HepG2 (cell line): ENCODE data around the gene LRRC25. TPM values are rescaled to one million over a fixed set of nuclear protein-coding genes. Genes with fewer than 3 reads are reported as not detected.
A peak's percentile ranks its signal among the peaks of the same experiment; 100 is the strongest.

Source experiments
- BCL6 ChIP-seq: IDR thresholded peaks from 2 replicates; pipeline ENCODE4 v1.6.1; 2016; ENCODE audit warnings: missing genetic modification reagents, missing compliant biosample characterization
- BRD4 ChIP-seq: sonication (generic); formaldehyde crosslinking; IDR thresholded peaks from 2 replicates; pipeline ENCODE4 v1.4.0; 2020; ENCODE audit warnings: missing genetic modification reagents
- ELF1 ChIP-seq: sonication (generic); formaldehyde crosslinking; IDR thresholded peaks from 2 replicates; pipeline ENCODE4 v1.4.0; 2020; ENCODE audit warnings: missing genetic modification reagents
- HIC2 ChIP-seq: sonication (generic); formaldehyde crosslinking; IDR thresholded peaks from 2 replicates; pipeline ENCODE4 v1.9.0; 2022; ENCODE audit warnings: low read depth, missing genetic modification reagents
- JDP2 ChIP-seq: sonication (generic); formaldehyde crosslinking; IDR thresholded peaks from 2 replicates; pipeline ENCODE4 v1.8.1; 2022; ENCODE audit warnings: missing genetic modification reagents, borderline replicate concordance
- POLR2G ChIP-seq: fragments of 200-400 bp; formaldehyde crosslinking; IDR thresholded peaks from 2 replicates; pipeline ENCODE4 v1.6.1; 2018; ENCODE audit warnings: mild to moderate bottlenecking, low read depth, low read length, moderate library complexity
- RXRA ChIP-seq: sonication (generic); formaldehyde crosslinking; IDR thresholded peaks from 2 replicates; pipeline ENCODE4 v1.5.1; 2020; ENCODE audit warnings: missing genetic modification reagents
- SMAD1 ChIP-seq: sonication (generic); formaldehyde crosslinking; IDR thresholded peaks from 2 replicates; pipeline ENCODE4 v1.4.0; 2020; ENCODE audit warnings: missing genetic modification reagents, low read depth, mild to moderate bottlenecking, borderline replicate concordance
- TBX2 ChIP-seq: sonication (generic); formaldehyde crosslinking; IDR thresholded peaks from 2 replicates; pipeline ENCODE4 v1.5.0; 2020; ENCODE audit warnings: missing genetic modification reagents, mild to moderate bottlenecking, borderline replicate concordance
- TERF1 ChIP-seq: sonication (generic); formaldehyde crosslinking; IDR thresholded peaks from 2 replicates; pipeline ENCODE4 v1.8.0; 2022; ENCODE audit warnings: mild to moderate bottlenecking, missing genetic modification reagents, moderate library complexity
- ZFX ChIP-seq: sonication (generic); formaldehyde crosslinking; IDR thresholded peaks from 2 replicates; pipeline ENCODE4 v1.4.0; 2020; ENCODE audit warnings: mild to moderate bottlenecking, low read depth, missing genetic modification reagents, moderate library complexity
- ZFY ChIP-seq: sonication (generic); formaldehyde crosslinking; IDR thresholded peaks from 2 replicates; pipeline ENCODE4 v1.4.0; 2020; ENCODE audit warnings: missing genetic modification reagents
- ZNF253 ChIP-seq: sonication (generic); formaldehyde crosslinking; IDR thresholded peaks from 2 replicates; pipeline ENCODE4 v1.8.0; 2022; ENCODE audit warnings: mild to moderate bottlenecking, missing genetic modification reagents, borderline replicate concordance
- ZNF367 ChIP-seq: sonication (generic); formaldehyde crosslinking; IDR thresholded peaks from 2 replicates; pipeline ENCODE4 v1.4.0; 2020; ENCODE audit warnings: missing genetic modification reagents, borderline replicate concordance
- ZNF577 ChIP-seq: sonication (generic); formaldehyde crosslinking; IDR thresholded peaks from 2 replicates; pipeline ENCODE4 v1.4.0; 2020; ENCODE audit warnings: mild to moderate bottlenecking, low read depth, missing genetic modification reagents, borderline replicate concordance
- ZNF670 ChIP-seq: sonication (generic); formaldehyde crosslinking; IDR thresholded peaks from 2 replicates; pipeline ENCODE4 v1.8.0; 2022; ENCODE audit warnings: mild to moderate bottlenecking, missing genetic modification reagents, borderline replicate concordance
- ZNF792 ChIP-seq: IDR thresholded peaks from 2 replicates; pipeline ENCODE4 v1.6.1; 2016
- ZNF883 ChIP-seq: sonication (generic); formaldehyde crosslinking; IDR thresholded peaks from 2 replicates; pipeline ENCODE4 v1.5.1; 2020; ENCODE audit warnings: mild to moderate bottlenecking, missing genetic modification reagents; ENCODE audit errors: not compliant biosample characterization
- polyA plus RNA-seq, 8 experiments: library from polyadenylated mRNA; depleted of rRNA in 3 of 8; stranded (reverse) in 7 of 8; unstranded in 1 of 8; fragments of >200 nt; fragmentation: Illumina TruSeq in 4 of 8; extraction: Trizol in 4 of 8; gene quantifications; 2 replicates each; pipeline versions ENCODE4 v1.2.1 to v1.2.3, GENCODE V29; 2011 to 2016; ENCODE audit warnings: low read depth in 4 of 8, missing spikeins in 1 of 8, mixed read lengths in 1 of 8; ENCODE audit not compliant: insufficient read depth in 1 of 8
- total RNA-seq, 5 experiments: library from RNA; depleted of rRNA; stranded (reverse); fragments of >200 nt; fragmentation: Illumina TruSeq; extraction: Trizol; gene quantifications; 2 replicates each; pipeline ENCODE4 v1.2.3, GENCODE V29; 2016; ENCODE audit warnings: low read depth in 1 of 5
- TF ChIP-seq, protein P1 (sequence below): IDR thresholded peaks from 2 replicates; pipeline ENCODE4 v1.6.1; 2016
- TF ChIP-seq, protein P2 (sequence below): sonication (generic); formaldehyde crosslinking; IDR thresholded peaks from 2 replicates; pipeline ENCODE4 v1.4.0; 2020; ENCODE audit warnings: missing genetic modification reagents
- TF ChIP-seq, protein P3 (sequence below): sonication (generic); formaldehyde crosslinking; IDR thresholded peaks from 2 replicates; pipeline ENCODE4 v1.8.0; 2022; ENCODE audit warnings: mild to moderate bottlenecking, missing genetic modification reagents; ENCODE audit not compliant: insufficient replicate concordance

LRRC25 gene
- total and polyA plus RNA-seq, 2 of the 13 experiments (the other 11 are each of a cell fraction or from before 2014, with no cell fraction given), result 0.13 to 0.53 TPM

GRCh38 chr19:18362934-18363542 is 34.4 kb downstream of the LRRC25 start (continued):
- TF ChIP-seq, protein P1, sequence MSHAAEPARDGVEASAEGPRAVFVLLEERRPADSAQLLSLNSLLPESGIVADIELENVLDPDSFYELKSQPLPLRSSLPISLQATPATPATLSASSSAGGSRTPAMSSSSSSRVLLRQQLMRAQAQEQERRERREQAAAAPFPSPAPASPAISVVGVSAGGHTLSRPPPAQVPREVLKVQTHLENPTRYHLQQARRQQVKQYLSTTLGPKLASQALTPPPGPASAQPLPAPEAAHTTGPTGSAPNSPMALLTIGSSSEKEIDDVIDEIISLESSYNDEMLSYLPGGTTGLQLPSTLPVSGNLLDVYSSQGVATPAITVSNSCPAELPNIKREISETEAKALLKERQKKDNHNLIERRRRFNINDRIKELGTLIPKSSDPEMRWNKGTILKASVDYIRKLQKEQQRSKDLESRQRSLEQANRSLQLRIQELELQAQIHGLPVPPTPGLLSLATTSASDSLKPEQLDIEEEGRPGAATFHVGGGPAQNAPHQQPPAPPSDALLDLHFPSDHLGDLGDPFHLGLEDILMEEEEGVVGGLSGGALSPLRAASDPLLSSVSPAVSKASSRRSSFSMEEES (CRISPR knock-in tag), result peak; percentile 79
- no peak for TF ChIP-seq ZNF367 (CRISPR knock-in tag)
- no peak for TF ChIP-seq TERF1
- TF ChIP-seq ZNF253 (CRISPR knock-in tag), result no peak
- peak; percentile 35; the same call in 1 of the 2 replicates for TF ChIP-seq POLR2G
- TF ChIP-seq ZNF792 (CRISPR knock-in tag), result no peak
- peak; percentile 54; the same call in 1 of the 2 replicates for TF ChIP-seq RXRA (CRISPR knock-in tag)
- peak; percentile 58 for TF ChIP-seq TBX2
- no peak for TF ChIP-seq ZNF670 (CRISPR knock-in tag)
- TF ChIP-seq HIC2 (CRISPR knock-in tag), result peak; percentile 63
- TF ChIP-seq JDP2 (CRISPR knock-in tag), result no peak
- TF ChIP-seq BRD4, result 0 out of 2 replicates have a peak, but pooled peaks have one; percentile 28
- TF ChIP-seq ZNF883 (CRISPR knock-in tag), result no peak
- no peak for TF ChIP-seq ZNF577 (CRISPR knock-in tag)
- no peak for TF ChIP-seq ZFX
- TF ChIP-seq, protein P2, sequence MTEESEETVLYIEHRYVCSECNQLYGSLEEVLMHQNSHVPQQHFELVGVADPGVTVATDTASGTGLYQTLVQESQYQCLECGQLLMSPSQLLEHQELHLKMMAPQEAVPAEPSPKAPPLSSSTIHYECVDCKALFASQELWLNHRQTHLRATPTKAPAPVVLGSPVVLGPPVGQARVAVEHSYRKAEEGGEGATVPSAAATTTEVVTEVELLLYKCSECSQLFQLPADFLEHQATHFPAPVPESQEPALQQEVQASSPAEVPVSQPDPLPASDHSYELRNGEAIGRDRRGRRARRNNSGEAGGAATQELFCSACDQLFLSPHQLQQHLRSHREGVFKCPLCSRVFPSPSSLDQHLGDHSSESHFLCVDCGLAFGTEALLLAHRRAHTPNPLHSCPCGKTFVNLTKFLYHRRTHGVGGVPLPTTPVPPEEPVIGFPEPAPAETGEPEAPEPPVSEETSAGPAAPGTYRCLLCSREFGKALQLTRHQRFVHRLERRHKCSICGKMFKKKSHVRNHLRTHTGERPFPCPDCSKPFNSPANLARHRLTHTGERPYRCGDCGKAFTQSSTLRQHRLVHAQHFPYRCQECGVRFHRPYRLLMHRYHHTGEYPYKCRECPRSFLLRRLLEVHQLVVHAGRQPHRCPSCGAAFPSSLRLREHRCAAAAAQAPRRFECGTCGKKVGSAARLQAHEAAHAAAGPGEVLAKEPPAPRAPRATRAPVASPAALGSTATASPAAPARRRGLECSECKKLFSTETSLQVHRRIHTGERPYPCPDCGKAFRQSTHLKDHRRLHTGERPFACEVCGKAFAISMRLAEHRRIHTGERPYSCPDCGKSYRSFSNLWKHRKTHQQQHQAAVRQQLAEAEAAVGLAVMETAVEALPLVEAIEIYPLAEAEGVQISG (CRISPR knock-in tag), result peak; percentile 28; the same call in 1 of the 2 replicates
- TF ChIP-seq ELF1 (CRISPR knock-in tag), result no peak
- TF ChIP-seq SMAD1 (CRISPR knock-in tag), result 0 out of 2 replicates have a peak, but pooled peaks have one; percentile 28
- TF ChIP-seq, protein P3, sequence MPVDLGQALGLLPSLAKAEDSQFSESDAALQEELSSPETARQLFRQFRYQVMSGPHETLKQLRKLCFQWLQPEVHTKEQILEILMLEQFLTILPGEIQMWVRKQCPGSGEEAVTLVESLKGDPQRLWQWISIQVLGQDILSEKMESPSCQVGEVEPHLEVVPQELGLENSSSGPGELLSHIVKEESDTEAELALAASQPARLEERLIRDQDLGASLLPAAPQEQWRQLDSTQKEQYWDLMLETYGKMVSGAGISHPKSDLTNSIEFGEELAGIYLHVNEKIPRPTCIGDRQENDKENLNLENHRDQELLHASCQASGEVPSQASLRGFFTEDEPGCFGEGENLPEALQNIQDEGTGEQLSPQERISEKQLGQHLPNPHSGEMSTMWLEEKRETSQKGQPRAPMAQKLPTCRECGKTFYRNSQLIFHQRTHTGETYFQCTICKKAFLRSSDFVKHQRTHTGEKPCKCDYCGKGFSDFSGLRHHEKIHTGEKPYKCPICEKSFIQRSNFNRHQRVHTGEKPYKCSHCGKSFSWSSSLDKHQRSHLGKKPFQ (CRISPR knock-in tag), result no peak
- TF ChIP-seq BCL6, result 0 out of 2 replicates have a peak, but pooled peaks have one; percentile 15
- TF ChIP-seq ZFY (CRISPR knock-in tag), result peak; percentile 31; the same call in 1 of the 2 replicates
